Esophagus muscularis mucosa (tissue), 3 donors: Measurements from ENCODE around the gene C14orf180.

Experiments
- EP300 ChIP-seq: sonication (generic); formaldehyde crosslinking; IDR thresholded peaks from one replicate; pipeline ENCODE4 v1.6.1; 2017; ENCODE audit warnings: antibody characterized with exemption
- POLR2AphosphoS5 ChIP-seq, 2 donors: sonication (generic); formaldehyde crosslinking; IDR thresholded peaks; one replicate each; pipeline ENCODE4 v1.6.1; 2017; ENCODE audit warnings: antibody characterized with exemption in 2 of 2

DNA sequence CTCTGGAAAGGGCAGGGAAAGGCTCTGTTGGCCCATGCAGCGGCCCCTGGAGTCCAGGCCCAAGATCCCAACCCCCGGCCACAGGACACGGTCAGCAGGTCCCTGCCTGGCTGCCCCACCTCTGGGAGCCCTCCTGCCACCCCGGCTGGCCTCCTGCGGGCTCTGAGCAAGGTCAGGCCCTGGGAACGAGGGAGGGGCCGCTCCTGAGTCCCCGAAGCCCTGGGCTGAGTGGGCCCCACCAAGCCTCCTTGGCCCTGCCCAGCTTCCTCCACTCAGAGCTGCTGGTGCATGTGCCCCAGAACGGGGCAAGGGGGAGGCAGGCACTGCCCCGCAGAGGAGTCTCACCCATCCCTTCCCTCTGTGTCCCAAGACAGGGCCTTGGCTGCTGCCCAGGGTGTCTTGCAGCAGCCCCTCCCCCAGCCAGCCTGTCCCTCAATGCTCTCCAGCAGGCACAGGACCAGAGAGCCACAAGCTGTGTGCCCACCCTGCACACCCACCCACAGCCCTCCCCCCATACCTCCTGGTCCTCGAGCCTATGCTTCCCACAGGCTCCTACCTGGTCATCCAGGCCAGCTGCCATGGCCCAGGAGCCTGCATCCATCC lies 7.4 kb upstream of the C14orf180 start:
- TF ChIP-seq EP300 (no peak), POLR2AphosphoS5 (IDR thresholded peaks at IDR 0.05) (no peak)
